RPMI7951 (cell line): ENCODE results near the gene ZP2. TPM values are rescaled to one million over a fixed set of nuclear protein-coding genes. Genes with fewer than 3 reads are reported as not detected.
"Not testable (repeated sequence)": the region's sequence is repeated elsewhere in the genome, so short reads cannot be mapped to it uniquely, and the experiment has no call there.

Experiments
- DNase-seq: peaks from one replicate; pipeline ENCODE4 v3.0.0-alpha.2; 2012; ENCODE audit warnings: low read depth
- total RNA-seq: library from RNA; depleted of rRNA; stranded (reverse); fragments of >200 nt; shearing (Covaris generic); gene quantifications from 2 replicates; pipeline ENCODE4 v1.2.3, GENCODE V29; 2014

The ZP2 gene
- total RNA-seq, 1 experiment from 2014 or later, result not detected

DNA sequence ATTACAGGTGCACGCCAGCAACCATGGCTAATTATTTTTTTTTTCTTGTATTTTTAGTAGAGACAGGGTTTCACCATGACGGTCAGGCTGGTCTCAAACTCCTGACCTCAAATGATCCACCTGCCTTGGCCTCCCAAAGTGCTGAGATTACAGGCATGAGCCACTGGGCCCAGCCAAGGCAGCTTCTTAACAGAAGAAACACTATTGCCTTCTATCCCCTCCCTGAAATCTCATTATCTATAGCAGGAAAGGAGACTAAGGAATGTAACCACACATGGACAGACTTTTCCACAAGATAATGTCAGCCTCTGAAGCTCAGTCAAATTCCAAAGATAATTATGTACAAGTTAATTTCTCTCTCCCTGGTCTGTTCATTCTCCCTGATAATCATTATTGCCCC, 5.7 kb upstream of the ZP2 start:
- no peak for DNase-seq

DNA sequence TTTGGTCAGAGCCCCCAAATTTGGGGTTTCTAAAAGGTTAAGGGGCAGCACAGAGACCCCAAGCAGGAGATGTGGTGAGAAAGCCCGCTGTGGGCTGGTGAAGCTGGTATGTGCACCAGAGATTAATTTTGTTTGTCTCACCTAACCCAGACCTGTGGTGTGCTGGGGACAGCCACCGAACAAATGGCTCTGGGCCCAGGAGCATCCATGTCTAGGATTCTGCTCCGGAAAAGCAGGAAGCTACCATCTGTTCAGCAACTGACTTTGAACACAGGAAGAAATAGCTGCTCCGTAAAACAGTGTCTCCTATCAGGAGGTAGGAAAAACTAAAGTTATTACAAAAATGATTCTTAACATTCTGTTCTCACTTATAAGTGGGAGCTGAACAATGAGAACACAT, 2.7 kb upstream of the ZP2 start:
- no peak for DNase-seq

DNA sequence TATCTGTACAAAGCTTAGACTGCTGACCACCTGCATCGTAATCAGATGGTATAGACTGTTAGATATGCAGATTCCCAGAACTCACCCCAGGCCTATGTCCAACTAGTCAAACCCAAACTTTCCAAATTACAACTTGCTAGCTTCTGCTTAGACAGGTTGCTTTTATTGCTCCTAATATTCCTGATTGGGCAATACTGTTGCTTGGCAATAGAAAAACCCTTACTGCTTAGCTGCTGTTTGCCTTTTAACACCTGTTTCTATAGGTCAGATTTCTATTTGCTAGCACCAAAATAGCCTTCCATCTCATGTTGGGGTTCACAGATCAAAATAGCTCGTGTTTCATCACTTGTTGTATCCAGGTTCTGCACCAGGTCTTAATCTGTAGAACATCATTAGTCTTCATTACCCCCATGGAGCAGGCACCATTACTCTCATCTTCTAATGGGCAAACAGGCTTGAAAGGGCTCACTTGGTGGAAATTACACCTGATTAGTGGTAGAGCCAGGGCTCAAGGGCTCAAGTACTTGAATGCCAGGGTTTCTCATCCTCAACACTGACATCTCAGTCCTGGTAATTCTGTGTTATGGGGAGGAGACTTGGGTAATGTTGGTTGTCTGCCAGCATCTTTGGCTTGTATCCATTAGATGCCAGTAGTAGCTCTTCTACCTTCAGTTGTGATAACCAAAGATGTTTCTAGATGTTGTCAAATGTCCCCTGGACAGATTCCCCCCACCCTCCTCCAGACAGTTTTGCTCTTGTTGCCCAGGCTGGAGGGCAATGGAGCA, 2.7 kb downstream of the ZP2 start:
- no peak for DNase-seq

DNA sequence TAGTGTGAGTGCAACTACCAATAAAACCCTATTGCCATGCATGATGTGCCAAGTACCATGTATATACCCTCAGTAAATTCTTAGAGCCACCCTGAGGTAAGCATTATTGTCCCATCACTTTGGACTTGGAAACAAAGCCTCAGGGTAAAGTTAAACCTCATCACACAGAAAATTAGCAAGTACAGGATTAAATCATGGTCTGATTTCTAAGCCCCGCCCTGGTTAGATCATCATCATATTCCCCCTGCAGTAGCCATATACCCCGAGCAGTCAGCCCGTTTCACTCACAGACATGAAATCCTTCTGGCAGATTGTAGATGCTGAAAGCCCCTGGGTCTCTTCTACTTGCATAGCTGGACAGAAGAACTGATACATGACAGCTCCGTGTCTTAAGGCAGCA, 4.8 kb downstream of the ZP2 start:
- DNase-seq, result no peak

DNA sequence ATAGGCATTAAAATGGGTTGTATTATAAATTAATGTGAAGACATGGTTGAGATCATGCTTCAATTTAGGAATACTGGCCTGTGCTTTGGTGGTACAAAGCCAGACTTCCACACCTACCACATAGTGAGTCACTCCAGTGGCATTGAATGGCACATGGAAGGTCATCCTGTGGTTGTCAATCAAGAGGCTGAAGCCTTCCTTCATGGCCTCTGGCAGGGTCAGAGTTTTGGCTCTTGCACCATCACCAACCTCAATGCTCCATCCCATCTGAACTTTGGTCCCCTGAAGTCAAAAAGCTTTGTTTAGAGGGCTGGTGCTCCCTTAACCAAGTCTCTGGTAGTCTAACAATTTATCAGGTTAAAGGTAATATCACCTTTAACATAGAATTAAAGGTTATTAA, 6.1 kb downstream of the ZP2 start:
- no peak for DNase-seq

DNA sequence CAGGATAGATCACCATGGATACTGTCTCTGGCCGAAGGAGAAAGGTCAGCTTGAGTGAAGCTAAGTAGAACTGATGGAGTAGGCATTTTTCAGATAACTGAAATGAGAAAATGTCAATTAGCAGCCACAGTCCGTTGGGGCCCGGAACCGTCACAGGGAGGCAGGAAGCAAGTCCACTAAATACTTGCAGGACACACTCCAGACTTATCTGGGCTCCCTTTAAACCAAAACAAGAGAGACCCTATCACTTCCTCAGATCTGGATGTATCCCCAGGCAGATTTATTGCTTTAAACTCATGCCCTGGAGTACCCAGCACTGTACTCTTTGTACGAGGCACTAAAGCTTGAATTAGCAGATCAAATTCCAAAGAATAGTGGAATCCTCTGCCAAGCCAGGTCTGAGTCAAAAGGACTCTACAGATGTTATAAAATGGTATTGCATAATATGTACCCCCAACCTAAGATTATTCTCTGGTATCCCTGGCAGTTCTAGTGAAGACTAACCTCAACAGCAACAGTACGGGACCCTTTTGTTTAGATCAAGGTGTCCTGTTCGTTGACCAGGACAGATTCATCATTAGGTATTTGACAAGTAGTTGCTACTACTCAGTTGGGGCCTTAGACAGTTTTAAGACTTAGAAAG, 8.1 kb downstream of the ZP2 start:
- no peak for DNase-seq

DNA sequence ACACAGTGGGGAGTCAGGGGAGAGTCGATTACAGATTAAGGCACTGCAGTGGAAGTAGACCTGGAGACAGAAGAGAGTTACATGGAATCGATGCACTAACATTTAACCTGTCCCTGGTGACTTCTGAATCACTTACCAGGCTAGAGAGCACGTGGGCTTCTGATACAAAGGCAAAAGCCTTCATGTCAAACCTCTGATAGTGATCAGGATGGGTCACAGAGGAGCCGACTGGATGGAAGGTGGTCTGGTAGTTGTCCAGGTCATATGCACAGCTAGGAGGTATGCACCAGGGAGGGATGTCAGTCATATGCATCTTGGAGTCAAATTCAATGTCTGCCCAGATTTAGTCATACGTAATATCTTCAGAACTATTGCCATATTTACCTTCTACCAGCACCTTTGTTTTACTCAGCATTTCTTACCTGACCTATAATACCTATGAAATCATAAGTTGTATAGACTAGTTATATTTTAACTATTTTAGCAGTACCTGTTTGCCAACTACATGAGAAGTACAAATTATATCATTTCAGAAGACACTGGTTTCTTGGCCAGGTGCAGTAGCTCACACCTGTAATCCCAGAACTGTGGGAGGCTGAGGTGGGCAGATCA, 11.7 kb downstream of the ZP2 start:
- DNase-seq, result no peak

DNA sequence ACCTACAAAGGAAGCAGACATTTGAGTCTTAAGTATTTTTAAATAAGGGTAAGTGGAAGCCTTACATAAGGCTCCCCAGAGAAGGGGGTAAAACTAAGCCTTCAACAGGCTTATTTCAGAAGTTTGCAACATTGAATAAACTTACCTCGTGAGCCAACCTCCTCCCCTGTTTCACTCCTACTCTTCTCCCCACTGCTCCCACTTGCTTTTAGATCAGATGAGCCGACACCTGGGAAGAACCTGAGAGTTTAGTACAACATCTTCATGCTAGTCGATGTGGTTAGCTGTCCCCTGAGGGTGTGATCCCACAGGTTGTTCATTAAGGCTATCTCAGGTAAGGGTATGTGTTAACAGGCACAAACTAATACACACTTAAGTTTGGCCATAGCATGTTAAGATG, 13.8 kb downstream of the ZP2 start:
- DNase-seq, result no peak

DNA sequence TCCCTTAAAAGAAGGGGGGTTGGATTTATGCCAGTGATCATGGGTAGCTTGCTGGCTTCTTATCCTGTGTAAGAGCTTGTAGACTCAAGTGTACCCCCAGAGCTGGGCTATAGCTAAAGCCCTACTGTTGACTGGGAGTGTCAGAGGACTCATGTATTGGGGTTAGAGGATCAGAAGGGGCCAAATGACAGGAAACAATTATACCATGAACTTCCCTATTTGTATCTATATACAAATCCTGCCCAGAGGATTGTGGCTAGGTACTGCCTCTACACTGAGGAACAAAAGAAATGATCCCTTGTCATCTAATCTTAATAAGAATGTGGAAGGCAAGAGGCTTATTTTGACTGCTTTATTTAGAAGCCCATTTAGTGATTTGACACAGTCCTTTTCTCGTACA, 14.3 kb downstream of the ZP2 start:
- DNase-seq, result no peak

DNA sequence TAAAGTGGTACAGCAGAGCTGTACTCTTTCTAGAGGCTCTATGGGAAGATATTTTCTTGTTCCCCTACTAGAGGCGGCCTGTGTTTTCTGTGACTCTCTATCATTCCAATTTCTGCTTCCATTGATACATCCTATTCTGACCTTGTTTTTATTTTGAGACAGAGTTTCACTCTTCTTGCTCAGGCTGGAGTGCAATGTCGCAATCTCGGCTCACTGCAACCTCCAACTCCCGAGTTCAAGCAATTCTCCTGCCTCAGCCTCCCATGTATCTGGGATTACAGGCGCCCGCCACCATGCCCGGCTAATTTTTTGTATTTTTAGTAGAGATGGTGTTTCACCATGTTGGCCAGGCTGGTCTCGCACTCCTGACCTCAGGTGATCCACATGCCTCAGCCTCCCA, 16.0 kb downstream of the ZP2 start:
- not testable (repeated sequence) for DNase-seq

DNA sequence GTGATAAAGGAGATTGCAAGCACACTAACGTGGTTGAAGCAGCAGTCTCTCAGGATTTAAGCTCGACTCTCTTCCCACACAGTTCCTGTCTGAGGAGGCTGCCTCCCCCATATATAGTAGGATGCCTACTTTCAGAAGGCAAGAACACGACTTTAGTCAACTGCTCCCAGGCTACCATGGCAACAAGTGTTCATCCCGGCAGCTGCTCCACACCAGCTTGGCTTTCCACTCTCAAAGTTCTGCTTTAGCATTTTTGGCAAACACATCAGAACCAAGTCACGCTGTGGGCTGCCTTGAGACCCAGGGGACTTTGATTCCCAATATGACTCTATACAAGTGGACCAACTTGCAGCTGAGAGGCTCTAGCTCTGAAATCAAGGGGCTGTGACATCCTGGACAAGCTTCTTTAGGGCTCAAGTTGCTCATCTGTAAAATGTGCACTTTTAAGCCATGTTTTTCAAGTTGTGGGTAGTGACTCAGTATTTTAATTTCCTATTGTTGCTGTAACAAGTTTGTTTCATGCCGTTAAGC, 16.5 kb downstream of the ZP2 start:
- peak; percentile 4 for DNase-seq

DNA sequence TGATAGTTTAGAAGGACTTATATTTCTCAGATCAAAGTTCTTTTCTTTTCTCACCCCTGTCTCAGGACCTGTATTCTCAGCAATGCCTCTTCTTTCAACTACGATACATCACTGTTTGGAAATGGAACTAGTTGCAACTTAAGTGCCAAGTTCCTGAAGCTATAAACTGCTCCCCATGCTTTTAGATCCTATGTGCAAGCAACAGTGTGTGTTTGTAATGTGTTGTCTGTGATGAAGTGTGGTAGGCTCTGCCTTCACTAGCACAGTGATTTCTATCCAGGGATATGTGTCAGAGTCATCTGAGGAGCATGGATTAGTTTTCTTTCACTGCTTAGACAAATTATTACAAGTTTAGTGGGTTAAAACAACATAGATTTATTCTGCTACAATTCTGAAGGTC, 18.4 kb downstream of the ZP2 start:
- DNase-seq, result no peak

DNA sequence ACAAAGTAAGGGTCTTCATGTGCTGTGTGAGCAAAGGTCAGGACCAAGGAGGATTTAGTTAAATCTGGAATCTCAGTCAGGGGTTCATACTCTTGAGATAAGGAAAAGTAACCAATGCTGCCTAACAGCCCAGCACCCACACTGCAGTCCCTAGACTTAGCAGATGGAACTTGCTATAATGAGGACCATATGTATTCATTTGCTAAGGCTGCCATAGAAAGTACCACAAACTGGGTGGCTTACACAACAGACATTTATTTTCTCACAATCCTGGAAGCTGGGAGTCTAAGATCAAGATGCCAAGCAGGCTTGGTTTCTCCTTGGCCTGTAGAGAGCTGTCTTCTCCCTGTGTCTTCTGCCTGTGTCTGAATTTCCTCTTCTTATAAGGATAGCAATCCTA, 20.8 kb downstream of the ZP2 start:
- DNase-seq, result peak; percentile 65

DNA sequence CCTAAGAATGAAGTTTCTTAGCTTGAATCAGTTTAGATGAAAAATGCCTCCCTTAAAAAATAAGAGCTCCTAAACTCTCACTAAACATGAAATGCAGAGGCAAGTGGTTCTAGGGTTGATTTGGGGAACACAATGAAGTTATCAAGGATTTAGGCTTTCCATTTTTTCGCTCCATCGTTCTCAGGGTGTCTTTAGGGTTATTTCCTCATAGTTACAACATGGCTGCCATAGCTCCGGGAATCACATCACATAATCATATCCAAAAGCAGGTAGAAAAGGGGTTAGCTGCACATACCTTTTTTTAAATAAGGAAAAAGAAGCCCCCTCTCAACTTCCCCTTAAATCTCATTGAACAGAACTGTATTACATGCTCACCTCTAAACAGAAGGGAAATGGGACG, 21.4 kb downstream of the ZP2 start:
- DNase-seq, result no peak

DNA sequence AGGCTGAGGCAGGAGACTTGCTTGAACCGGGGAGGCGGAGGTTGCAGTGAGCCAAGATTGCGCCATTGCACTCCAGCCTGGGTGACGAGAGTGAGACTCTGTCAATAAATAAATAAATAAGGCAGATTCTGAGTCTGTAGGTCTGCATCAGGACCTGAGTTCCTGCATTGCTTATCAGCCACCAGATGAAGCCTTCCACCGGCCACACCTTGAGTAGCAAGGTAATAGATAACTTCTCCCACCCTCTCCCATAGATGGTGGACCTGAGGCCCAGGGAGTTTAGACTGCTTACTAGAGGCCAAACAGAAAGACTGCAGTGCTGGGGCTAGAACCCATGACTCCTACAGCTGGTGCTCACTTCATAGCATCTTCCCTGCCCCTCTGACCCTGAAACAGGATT, 22.1 kb downstream of the ZP2 start:
- no peak for DNase-seq

DNA sequence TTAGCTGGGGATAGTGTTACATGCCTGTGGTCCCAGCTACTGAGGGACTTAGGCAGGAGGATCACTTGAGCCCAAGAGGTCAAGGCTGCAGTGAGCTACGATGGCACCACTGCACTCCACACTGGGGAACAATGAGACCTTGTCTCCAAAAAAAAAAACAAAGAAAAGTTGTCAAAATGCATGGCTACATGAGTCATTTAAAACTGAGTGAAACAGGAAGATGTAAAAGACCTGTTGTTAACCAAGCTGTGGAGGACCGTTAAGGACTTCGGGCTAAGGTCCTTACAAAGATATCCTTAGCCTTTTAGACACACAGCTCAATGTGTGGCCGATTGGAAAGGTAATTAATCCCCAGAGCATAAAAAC, 25.1 kb downstream of the ZP2 start:
- peak; percentile 47 for DNase-seq

DNA sequence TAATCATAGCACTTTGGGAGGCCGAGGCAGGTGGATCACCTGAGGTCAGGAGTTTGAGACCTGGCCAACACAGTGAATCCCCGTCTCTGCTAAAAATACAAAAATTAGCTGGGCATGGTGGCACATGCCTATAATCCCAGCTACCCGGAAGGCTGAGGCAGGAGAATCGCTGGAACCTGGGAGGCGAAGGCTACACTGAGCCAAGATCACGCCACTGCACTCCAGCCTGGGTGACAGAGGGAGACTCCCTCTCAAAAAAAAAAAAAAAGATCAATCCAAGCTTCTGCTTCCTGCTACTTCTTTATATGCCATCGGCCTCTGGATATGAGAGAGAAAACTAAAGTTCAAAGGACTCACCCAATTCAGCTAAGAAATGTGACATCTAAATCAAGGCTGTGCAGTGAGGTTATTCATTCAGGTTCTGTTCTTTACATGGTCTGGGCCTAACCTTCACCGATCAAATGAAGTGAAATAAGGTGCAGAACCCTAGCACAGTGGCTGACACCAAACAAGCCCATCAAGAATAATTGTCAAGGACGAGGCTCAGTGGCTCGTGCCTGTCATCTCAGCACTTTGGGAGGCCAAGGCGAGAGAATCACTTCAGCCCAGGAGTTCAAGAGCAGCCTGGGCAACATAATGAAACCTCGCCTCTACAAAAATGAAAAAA, 25.6 kb downstream of the ZP2 start:
- no peak for DNase-seq

DNA sequence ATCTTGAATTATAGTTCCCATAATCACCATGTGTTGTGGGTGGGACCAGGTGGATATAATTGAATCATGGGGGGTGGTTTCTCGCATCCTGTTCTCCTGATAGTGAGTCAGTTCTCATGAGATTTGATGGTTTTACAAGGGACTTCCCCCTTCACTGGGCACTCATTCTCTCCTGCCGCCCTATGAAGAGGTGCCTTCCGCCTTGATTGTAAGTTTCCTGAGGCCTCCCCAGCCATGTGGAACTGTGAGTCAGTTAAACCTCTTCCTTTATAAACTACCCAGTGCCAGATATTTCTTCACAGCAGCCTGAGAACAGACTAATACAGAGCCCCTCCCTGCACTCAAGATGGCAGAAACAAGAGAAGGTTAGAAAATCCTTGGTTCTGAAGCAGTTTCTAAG, 26.5 kb downstream of the ZP2 start:
- DNase-seq, result peak; percentile 45

DNA sequence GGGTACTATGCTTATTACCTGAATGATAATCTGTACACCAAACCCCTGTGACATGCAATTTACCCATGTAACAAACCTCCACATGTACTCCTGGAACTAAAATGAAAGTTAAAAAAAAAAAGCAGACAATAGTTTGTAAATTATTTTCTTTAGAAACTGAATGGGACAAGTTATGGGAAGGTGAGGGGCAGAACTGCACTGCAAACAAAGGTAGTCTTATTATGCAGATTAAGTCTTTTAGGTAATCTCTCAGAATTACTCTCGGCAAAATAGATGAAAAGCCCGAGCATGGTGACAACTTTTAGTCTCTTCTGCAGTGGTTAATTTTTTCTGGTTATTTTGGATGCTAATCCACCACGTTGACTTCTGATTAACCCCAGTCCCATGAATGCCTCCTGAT, 27.4 kb downstream of the ZP2 start:
- no peak for DNase-seq

DNA sequence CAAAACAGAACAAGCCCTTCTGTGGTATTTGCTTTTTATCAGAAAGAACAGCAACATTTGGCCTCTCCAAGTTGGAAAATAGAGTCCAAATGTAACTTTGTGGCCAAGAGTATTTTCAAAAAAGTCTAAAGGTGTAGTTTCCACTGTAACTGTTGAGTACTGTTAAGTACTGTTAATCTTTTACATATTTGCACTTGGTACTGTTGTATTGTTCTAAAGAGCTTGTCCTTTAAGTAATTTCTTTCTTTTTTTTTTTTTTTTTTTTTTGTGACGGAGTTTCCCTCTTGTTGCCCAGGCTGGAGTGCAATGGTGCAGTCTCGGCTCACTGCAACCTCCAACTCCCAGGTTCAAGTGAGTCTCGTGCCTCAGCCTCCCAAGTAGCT, 31.4 kb downstream of the ZP2 start:
- no peak for DNase-seq

DNA sequence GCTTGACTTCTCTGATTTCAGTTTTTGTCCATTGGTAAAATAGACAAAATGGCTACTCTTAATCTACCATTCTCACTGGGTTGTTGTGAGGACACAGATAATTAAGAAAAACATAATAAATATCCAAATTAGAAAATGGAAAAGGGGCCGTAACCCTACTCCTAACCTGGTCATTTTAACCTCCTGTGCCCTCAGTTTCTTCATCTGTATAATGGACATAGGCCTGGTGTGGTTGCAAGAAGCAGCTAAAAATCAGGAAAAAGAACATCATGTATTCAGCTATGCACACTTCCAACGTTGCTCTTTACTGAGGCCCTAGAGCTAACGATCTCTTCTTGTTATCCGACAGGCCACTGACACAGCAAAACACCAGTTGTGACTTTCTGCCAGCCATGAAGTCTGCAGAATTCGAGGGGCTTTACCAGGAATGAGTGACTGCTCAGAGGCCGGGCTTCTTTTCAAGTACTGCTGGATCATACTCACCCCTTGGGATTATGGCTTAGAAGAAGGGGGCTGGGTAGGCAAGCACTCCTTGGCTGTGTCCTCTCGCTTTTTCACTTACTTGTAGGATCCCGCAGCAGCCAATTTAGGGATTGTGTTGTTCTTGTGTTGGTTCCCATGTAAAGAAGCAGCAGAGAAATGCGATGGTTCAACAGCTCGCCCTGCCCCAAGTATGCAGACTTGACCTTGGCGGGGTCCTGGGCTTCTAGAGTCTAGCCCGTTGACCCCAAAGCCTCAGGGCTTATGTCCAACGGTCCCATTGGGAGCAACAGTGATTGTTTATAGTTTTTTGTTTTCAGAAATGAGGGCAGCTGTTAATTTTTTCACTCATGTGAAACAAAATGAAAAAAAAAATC, 32.0 kb downstream of the ZP2 start:
- DNase-seq, result no peak

DNA sequence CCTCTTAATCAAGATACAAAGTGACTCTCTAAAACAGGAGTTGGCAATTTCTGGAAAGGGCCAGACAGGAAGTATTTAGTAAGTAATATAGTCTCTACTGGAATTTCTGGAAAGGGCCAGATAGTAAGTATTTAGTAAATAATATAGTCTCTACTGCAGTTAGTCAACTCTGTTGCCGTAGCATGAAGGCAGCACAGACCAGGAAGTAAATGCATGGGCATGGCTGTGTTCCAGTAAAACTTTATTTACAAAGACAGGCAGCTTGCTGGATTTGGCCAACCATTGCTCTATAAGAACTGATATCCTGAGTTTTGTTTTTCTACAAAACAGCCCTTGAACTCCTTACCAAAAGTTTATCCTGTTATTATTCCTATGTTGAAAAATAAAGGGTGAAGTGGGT, 36.0 kb downstream of the ZP2 start:
- no peak for DNase-seq
